Astrocyte (in vitro differentiated cells and primary cell): Measurements from ENCODE around the gene STAP2.

Experiments used
- CTCF ChIP-seq: IDR thresholded peaks from 2 replicates; pipeline ENCODE4 v1.5.1; 2011; ENCODE audit warnings: low read depth, mild to moderate bottlenecking, inconsistent platforms, low read length, moderate library complexity; ENCODE audit not compliant: insufficient read depth
- EZH2 ChIP-seq: IDR thresholded peaks from 2 replicates; pipeline ENCODE4 v1.6.1; 2012; ENCODE audit warnings: mild to moderate bottlenecking, low read length, inconsistent platforms; ENCODE audit not compliant: insufficient read depth

GRCh38 chr19:4360081-4360569 is 21.5 kb upstream of the STAP2 start:
- no peak for TF ChIP-seq CTCF
- TF ChIP-seq EZH2 = no peak
